ENCODE results near the gene SND1.

DNA sequence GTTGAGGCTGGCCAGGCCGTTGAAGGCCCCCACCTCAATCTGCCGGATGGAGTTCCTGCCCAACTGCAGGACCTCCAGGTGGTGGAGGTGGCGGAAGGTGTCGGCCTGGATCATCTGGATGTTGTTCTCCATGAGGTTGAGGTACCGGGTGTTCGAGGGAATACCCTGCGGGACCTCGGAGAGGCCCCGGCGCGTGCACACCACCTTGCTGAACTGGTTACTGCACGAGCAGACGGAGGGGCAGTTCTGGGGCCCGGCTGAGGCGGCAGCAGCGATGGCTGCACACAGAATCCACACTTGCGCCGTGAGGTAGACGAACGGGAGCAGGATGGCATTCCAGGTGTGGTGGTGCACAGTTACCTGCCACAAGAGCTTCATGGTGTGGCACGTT, 378.3 kb downstream of the SND1 start:
- TF ChIP-seq, protein P1, sequence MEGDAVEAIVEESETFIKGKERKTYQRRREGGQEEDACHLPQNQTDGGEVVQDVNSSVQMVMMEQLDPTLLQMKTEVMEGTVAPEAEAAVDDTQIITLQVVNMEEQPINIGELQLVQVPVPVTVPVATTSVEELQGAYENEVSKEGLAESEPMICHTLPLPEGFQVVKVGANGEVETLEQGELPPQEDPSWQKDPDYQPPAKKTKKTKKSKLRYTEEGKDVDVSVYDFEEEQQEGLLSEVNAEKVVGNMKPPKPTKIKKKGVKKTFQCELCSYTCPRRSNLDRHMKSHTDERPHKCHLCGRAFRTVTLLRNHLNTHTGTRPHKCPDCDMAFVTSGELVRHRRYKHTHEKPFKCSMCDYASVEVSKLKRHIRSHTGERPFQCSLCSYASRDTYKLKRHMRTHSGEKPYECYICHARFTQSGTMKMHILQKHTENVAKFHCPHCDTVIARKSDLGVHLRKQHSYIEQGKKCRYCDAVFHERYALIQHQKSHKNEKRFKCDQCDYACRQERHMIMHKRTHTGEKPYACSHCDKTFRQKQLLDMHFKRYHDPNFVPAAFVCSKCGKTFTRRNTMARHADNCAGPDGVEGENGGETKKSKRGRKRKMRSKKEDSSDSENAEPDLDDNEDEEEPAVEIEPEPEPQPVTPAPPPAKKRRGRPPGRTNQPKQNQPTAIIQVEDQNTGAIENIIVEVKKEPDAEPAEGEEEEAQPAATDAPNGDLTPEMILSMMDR (tag by site-specific recombination; IDR thresholded peaks at IDR 0.05), result no peak
- TF ChIP-seq, protein P2, sequence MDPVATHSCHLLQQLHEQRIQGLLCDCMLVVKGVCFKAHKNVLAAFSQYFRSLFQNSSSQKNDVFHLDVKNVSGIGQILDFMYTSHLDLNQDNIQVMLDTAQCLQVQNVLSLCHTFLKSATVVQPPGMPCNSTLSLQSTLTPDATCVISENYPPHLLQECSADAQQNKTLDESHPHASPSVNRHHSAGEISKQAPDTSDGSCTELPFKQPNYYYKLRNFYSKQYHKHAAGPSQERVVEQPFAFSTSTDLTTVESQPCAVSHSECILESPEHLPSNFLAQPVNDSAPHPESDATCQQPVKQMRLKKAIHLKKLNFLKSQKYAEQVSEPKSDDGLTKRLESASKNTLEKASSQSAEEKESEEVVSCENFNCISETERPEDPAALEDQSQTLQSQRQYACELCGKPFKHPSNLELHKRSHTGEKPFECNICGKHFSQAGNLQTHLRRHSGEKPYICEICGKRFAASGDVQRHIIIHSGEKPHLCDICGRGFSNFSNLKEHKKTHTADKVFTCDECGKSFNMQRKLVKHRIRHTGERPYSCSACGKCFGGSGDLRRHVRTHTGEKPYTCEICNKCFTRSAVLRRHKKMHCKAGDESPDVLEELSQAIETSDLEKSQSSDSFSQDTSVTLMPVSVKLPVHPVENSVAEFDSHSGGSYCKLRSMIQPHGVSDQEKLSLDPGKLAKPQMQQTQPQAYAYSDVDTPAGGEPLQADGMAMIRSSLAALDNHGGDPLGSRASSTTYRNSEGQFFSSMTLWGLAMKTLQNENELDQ (tag by site-specific recombination; IDR thresholded peaks at IDR 0.05; ENCODE audit: low read depth), result no peak
- TF ChIP-seq, protein P3, sequence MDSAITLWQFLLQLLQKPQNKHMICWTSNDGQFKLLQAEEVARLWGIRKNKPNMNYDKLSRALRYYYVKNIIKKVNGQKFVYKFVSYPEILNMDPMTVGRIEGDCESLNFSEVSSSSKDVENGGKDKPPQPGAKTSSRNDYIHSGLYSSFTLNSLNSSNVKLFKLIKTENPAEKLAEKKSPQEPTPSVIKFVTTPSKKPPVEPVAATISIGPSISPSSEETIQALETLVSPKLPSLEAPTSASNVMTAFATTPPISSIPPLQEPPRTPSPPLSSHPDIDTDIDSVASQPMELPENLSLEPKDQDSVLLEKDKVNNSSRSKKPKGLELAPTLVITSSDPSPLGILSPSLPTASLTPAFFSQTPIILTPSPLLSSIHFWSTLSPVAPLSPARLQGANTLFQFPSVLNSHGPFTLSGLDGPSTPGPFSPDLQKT (IDR thresholded peaks at IDR 0.05; ENCODE audit: borderline replicate concordance, low read depth, low read length), result no peak
- TF ChIP-seq BCL11A (tag by site-specific recombination; IDR thresholded peaks at IDR 0.05; ENCODE audit: low read depth) (no peak), ZSCAN23 (tag by site-specific recombination; IDR thresholded peaks at IDR 0.05) (no peak), ZBTB8A (tag by site-specific recombination; IDR thresholded peaks at IDR 0.05) (no peak), ZNF274 (IDR thresholded peaks at IDR 0.05; ENCODE audit: low read length) (no peak), ZNF274 (tag by site-specific recombination; IDR thresholded peaks at IDR 0.05; ENCODE audit: borderline replicate concordance) (no peak)
- TF ChIP-seq, protein P4, sequence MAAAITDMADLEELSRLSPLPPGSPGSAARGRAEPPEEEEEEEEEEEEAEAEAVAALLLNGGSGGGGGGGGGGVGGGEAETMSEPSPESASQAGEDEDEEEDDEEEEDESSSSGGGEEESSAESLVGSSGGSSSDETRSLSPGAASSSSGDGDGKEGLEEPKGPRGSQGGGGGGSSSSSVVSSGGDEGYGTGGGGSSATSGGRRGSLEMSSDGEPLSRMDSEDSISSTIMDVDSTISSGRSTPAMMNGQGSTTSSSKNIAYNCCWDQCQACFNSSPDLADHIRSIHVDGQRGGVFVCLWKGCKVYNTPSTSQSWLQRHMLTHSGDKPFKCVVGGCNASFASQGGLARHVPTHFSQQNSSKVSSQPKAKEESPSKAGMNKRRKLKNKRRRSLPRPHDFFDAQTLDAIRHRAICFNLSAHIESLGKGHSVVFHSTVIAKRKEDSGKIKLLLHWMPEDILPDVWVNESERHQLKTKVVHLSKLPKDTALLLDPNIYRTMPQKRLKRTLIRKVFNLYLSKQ (tag by site-specific recombination; IDR thresholded peaks at IDR 0.05; ENCODE audit: borderline replicate concordance), result no peak
- TF ChIP-seq, protein P5, sequence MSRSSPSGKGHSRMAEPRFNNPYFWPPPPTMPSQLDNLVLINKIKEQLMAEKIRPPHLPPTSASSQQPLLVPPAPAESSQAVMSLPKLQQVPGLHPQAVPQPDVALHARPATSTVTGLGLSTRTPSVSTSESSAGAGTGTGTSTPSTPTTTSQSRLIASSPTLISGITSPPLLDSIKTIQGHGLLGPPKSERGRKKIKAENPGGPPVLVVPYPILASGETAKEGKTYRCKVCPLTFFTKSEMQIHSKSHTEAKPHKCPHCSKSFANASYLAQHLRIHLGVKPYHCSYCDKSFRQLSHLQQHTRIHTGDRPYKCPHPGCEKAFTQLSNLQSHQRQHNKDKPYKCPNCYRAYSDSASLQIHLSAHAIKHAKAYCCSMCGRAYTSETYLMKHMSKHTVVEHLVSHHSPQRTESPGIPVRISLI (tag by site-specific recombination; IDR thresholded peaks at IDR 0.05), result no peak
